HG03066 (cell line): ENCODE data around the gene CHST5.

Experiments
- ATAC-seq: cut with Tn5 transposase; IDR thresholded peaks from one replicate; pipeline ENCODE4 v1.9.1; 2021; ENCODE audit warnings: low read depth; ENCODE audit not compliant: unreplicated experiment

The CHST5 gene

DNA sequence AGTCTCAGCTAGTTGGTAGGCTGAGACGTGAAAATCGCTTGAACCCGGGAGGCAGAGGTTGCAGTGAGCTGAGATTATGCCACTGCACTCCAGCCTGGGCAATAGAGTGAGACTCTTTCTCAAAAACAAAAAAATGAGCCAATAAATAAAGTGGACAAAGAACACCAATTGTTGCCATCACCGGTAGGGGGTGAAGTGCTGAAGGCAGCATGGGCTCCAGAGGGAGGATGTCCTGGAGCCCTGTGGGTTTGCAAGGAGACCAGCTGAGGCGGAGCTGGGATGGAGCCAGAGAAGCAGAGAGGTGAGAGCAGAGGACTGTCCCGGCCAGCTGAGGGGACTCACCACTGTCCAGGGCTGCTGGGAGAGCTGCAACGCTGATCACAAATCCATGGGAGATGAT is 54.4 kb downstream of the CHST5 start:
- ATAC-seq, result no peak

DNA sequence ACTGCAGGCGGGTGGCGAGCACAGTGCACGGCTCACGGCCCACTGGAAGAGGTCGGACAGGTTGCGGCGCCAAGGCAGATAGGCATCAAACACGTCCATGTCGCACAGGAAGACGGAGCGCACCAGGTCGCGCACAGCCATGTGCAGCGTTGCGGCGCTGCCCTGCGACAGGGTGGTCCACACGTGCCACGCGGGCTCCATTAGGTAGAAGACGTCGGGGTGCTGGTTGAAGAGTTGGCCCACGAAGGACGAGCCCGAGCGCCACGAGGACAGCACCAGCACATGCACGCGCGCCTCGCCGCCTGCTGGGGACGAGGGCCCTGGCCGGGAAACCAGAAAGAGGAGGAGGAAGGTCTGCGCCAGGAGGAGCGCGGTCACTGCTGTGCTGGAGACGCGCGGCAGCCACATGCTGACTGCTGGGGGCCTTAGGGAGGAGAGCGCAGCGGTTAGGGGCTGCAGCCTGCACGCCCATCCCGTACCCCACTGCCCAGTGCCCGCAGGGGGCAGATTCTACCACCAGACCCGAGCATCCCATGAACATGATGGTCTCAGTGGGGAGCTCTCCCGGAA is 56.4 kb downstream of the CHST5 start:
- ATAC-seq, result no peak
